A549 treated with Hydrocortisone at 1 μM for 4 hours (cell line): ENCODE measurements around the gene ARF4. TPM values are rescaled to one million over a fixed set of nuclear protein-coding genes. Genes with fewer than 3 reads are reported as not detected.

Experiments used
- total RNA-seq: library from RNA; stranded (reverse); fragments of 200-300 nt; extraction: Qiagen RNA extraction; gene quantifications from 5 replicates; pipeline ENCODE4 v1.2.3, GENCODE V29; 2022

Gene ARF4
- 149 to 179 TPM (median 160 TPM) in 5 replicates for total RNA-seq

GRCh38 chr3:57597127-57597923, at the start of gene ARF4:
ARF4 (minus strand) TSS chr3:57597344; CDS start chr3:57597140, 204 bp downstream.

GRCh38 chr3:57555738-57556458, 41.2 kb downstream of the ARF4 start, which contains the start of gene PDE12:
PDE12 (plus strand) TSS chr3:57556274; CDS start chr3:57556380, 106 bp downstream.

GRCh38 chr3:57544181-57545125, 52.7 kb downstream of the ARF4 start, which contains the start of gene DNAH12:
DNAH12 (minus strand) TSS chr3:57544344; CDS start chr3:57542870, 1,474 bp downstream.

Other genes starting within 250 kb of the ARF4 start
- gene DNAH12, start 53.0 kb downstream of the ARF4 start, total RNA-seq: 0.01 to 0.10 TPM (median 0.05 TPM) in 5 replicates
- 13.6 to 17.8 TPM (median 16.0 TPM) in 5 replicates for gene PDE12, start 41.1 kb downstream of the ARF4 start, total RNA-seq
- gene DENND6A, start 95.7 kb upstream of the ARF4 start, total RNA-seq: 6.5 to 8.6 TPM (median 7.6 TPM) in 5 replicates
- 18.8 to 23.6 TPM (median 21.6 TPM) in 5 replicates for gene SLMAP, start 159.0 kb upstream of the ARF4 start, total RNA-seq